Stimulated activated CD4-positive, alpha-beta T cell treated with anti-CD3 and anti-CD28 coated beads, Interleukin-2, amount 100 ng/mL, for 24 hours (primary cell): ENCODE results near the gene GUCY2D.

Experiments used
- DNase-seq, 2 donors: peaks; one replicate each; pipeline ENCODE4 v3.0.0-alpha.2; 2020

Gene GUCY2D

DNA sequence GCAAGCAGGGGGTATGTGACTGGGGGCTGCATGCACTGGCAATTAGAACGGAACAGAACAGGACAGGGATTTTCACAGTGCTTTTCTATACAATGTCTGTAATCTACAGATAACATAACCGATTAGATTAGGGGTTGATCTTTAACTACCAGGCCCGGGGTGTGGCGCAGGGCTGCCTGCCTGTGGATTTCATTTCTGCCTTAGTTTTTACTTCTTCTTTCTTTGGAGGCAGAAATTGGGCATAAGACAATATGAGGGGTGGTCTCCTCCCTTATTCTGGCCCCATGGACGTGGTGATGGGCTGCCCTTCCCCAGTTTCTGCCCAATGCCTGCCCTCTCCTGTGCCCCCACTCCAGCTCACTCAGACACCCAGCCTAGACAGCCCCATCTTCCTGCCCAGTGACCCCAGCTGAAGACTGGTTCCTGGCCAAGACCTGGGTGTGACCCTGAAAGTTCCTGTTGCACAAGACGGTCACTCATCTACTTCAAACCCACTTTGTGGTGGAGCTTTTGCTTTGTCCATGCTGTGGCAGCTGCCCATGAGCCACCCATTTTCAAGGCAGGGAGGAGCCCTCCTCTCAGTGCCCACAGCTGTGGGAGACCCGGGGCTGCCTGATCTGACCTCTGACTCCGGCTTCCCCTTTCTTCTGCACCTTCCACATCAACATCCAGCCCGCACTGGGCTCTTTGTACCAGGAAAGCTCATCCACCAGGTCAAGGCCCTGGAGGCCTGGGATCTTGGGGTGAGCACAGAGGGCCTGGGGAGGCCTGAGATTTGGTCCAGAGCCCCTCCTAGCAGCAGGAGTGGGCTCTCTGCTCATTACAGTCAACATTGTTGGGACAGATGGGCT, 66.5 kb downstream of the GUCY2D start:
- no peak for DNase-seq

DNA sequence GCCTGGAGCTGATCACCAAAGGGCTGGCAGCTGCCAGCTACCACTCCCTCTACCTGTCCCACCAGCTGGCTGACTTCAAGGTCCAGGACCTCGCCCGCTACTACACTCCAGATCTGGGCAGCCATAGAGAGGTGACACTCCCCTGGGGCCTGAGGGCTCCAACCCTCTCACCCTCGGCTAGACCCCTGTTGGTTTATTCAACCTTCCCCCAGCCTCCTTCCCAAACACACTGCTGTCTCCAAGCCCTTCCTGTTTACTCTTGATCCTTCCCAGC, 67.1 kb downstream of the GUCY2D start:
- DNase-seq, result no peak
